Adipocyte (in vitro differentiated cells): ENCODE results near the gene HUS1B.
"Not testable (repeated sequence)": the region's sequence is repeated elsewhere in the genome, so short reads cannot be mapped to it uniquely, and the experiment has no call there.

Source experiments
- DNase-seq: peaks from one replicate; pipeline ENCODE4 v3.0.0-alpha.2; 2015; ENCODE audit warnings: low read depth
- H3K27me3 ChIP-seq: replicated peaks from 2 replicates; pipeline ENCODE4 v1.7.0; 2013; ENCODE audit warnings: mild to moderate bottlenecking, low read length, moderate library complexity; ENCODE audit not compliant: control insufficient read depth, insufficient read depth
- H3K36me3 ChIP-seq: 2 replicates; pipeline ENCODE4 v1.7.0; 2013; ENCODE audit warnings: low read length, mild to moderate bottlenecking, moderate library complexity; ENCODE audit not compliant: control insufficient read depth, insufficient read depth, severe bottlenecking
- H3K4me1 ChIP-seq: 2 replicates; pipeline ENCODE4 v1.7.0; 2013; ENCODE audit warnings: mild to moderate bottlenecking, low read length, moderate library complexity; ENCODE audit not compliant: control insufficient read depth, insufficient read depth
- H3K4me3 ChIP-seq: 2 replicates; pipeline ENCODE4 v1.7.0; 2013; ENCODE audit warnings: mild to moderate bottlenecking, low read length, moderate library complexity
- H3K9ac ChIP-seq: 2 replicates; pipeline ENCODE4 v1.7.0; 2013; ENCODE audit warnings: mild to moderate bottlenecking, low read length, moderate library complexity
- H3K9me3 ChIP-seq: 2 replicates; pipeline ENCODE4 v1.7.0; 2013; ENCODE audit warnings: mild to moderate bottlenecking, low read length, moderate library complexity; ENCODE audit not compliant: control insufficient read depth

Gene HUS1B

GRCh38 chr6:677919-678318 lies 21.0 kb upstream of the HUS1B start:
- H3K9me3 ChIP-seq, result no peaks in the 10 kb centered on the region
- H3K9ac ChIP-seq, result peak overlapping the region; percentile 66
- peaks cover 17% of the 10 kb centered on the region for H3K4me1 ChIP-seq
- no peaks in the 10 kb centered on the region for H3K27me3 ChIP-seq
- no peaks in the 10 kb centered on the region for H3K36me3 ChIP-seq
- H3K4me3 ChIP-seq, result no peak overlapping the region
- no peak for DNase-seq

DNA sequence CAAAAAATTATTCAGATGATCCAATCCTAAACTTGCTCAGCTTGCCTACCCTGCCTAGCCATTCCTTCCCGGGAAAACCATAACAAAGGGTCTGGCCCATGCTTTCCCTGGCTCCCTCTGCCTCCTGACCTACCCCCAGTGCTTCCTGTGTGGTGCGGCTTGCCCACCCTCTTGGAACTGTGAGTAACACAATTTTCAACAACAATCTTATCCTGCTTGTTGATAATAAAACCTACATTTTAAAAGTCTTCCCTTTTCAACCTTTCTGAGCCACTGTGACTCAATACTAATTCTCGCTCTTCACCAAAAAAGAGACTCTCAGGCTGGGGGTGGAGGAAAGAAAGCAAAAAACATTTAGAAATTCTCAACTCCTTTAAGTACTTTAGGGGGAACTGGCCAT lies 18.1 kb upstream of the HUS1B start:
- Histone ChIP-seq H3K4me1 (peaks cover 6% of the 10 kb centered on the region), H3K27me3 (no peaks in the 10 kb centered on the region), H3K36me3 (no peaks in the 10 kb centered on the region), H3K9ac (no peak overlapping the region), H3K4me3 (no peak overlapping the region), H3K9me3 (no peaks in the 10 kb centered on the region)
- DNase-seq, result no peak

DNA sequence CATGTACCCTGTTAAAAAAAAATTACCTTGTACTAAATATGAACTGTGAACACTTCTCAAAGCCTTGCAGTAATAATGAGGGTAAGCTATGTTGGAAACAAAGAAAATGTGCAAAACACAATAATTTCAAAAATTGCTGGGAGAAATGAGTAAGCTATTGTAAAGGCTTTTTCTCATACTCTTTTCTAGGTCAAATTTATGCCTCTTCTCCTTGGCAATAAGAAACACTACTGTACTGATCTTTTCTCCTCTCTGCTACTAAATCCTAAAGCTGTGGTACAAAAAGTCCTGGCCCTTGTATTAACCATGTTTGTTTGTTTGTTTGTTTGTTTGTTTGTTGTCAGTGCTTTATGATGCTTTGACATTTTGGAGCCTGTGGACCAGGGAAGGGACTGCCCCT lies 17.5 kb upstream of the HUS1B start:
- Histone ChIP-seq H3K4me3 (no peak overlapping the region), H3K9me3 (no peaks in the 10 kb centered on the region), H3K9ac (no peak overlapping the region), H3K4me1 (peaks cover 6% of the 10 kb centered on the region), H3K27me3 (no peaks in the 10 kb centered on the region), H3K36me3 (no peaks in the 10 kb centered on the region)
- no peak for DNase-seq

DNA sequence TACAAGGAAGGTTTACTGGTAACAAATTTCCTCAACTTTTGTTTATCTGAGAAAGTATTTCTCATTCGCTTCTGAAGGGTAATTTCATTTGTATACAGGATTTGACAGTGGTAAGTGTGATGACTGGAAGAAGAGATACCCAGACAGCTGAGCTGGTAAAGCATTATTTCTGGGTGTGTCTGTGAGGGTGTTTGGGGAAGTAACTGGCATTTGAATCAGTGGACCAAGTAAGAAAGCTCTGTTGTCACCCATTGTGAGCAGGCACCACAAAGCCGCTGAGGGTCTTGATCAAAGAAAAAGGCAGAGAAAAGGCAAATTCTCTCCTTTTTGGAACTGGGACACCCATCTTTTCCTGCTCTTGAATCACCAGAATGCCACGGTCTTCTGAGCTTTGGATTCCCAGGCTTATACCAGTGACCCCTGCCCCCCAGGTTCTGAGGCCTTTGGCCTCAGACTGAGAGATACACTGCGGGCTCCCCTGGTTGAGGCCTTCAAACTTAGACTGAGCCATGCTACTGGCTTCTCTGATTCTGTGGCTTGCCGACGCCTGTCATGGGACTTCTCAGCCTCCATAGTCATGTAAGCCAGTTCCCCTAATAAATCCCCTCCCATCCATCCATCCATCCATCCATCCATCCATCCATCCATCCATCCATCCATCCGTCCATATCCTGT lies 10.5 kb upstream of the HUS1B start:
- Histone ChIP-seq H3K9me3 (no peaks in the 10 kb centered on the region), H3K4me1 (no peaks in the 10 kb centered on the region), H3K27me3 (no peaks in the 10 kb centered on the region), H3K36me3 (no peaks in the 10 kb centered on the region), H3K9ac (no peak overlapping the region), H3K4me3 (no peak overlapping the region)
- DNase-seq, result no peak

DNA sequence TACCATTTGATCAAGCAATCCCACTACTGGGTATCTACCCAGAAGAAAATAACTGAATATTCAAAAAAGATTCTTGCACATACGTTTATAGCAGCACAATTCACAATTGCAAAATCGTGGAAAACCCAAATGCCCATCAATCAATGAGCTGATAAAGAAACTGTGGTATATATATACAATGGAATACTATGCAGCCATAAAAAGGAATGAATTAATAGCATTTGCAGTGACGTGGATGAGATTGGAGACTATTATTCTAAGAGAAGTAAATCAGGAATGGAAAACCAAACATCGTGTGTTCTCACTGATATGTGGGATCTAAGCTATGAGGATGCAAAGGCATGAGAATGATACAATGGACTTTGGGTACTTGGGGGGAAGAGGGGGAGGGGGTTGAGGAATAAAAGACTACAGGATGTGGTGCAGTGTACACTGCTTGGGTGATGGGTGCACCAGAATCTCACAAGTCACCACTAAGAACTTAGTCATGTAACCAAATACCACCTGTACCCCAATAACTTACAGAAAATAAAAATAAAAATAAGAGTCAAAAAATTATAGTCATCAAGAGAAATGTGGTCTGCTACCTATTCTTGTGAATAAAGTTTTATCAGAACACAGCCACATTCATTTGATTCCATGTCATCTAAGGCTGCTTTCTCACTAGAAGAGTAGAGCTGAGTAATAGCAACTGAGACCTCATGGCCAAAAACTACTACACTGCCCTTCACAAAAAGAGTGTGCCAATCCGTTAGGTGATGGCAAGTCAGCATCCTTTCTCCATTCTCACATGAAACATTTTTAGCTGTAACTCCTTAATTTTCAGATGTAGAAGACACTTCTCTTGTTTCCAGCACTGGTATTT lies 8.7 kb upstream of the HUS1B start:
- no peak for DNase-seq
- Histone ChIP-seq H3K27me3 (no peaks in the 10 kb centered on the region), H3K9me3 (no peaks in the 10 kb centered on the region), H3K9ac (no peak overlapping the region), H3K4me1 (no peaks in the 10 kb centered on the region), H3K4me3 (no peak overlapping the region), H3K36me3 (no peaks in the 10 kb centered on the region)

DNA sequence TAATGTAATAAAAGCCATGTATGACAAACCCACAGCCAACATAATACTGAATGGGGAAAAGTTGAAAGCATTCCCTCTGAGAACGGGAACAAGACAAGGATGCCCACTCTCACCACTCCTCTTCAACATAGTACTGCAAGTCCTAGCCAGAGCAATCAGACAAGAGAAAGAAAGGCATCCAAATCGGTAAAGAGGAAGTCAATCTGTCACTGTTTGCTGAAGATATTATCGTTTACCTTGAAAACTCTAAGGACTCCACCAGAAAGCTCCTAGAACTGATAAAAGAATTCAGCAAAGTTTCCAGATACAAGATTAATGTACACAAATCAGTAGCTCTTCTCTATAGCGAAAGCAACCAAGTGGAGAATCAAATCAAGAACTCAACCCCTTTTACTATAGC lies 6.9 kb upstream of the HUS1B start:
- H3K4me1 ChIP-seq, H3K9ac ChIP-seq, H3K27me3 ChIP-seq, H3K4me3 ChIP-seq, H3K36me3 ChIP-seq, DNase-seq, H3K9me3 ChIP-seq: not testable (repeated sequence)

GRCh38 chr6:659716-660581 lies 3.0 kb upstream of the HUS1B start:
- Histone ChIP-seq H3K4me3 (no peak overlapping the region), H3K27me3 (no peaks in the 10 kb centered on the region), H3K4me1 (peaks cover 22% of the 10 kb centered on the region), H3K36me3 (no peaks in the 10 kb centered on the region), H3K9ac (no peak overlapping the region), H3K9me3 (no peaks in the 10 kb centered on the region)
- DNase-seq, result no peak

DNA sequence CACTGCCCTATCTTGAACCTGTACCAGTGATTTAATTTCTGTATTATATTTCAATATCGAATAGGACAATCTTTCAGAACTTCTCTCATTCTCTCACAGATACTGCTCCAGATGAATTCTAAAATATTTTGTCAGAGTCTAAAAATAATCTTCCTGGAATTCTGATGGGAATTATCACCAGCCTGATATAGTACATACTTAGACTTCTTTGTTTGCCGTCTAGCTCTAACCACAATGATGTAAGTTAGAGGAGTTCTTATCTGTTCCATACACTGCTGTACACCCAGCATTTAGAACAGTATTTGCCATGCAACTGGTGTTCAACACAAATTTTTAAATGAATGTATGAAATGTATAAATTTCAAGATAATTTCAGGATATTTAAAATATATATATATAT lies 1.3 kb upstream of the HUS1B start:
- H3K4me1 ChIP-seq, result peaks cover 22% of the 10 kb centered on the region
- H3K9ac ChIP-seq, result peak overlapping the region; percentile 39
- H3K9me3 ChIP-seq, result no peaks in the 10 kb centered on the region
- no peaks in the 10 kb centered on the region for H3K27me3 ChIP-seq
- DNase-seq, result peak; percentile 61
- no peaks in the 10 kb centered on the region for H3K36me3 ChIP-seq
- H3K4me3 ChIP-seq, result peak overlapping the region; percentile 47

GRCh38 chr6:657743-658142 lies 843 bp upstream of the HUS1B start:
- no peak for DNase-seq

GRCh38 chr6:654136-654535 lies 2.8 kb downstream of the HUS1B start:
- Histone ChIP-seq H3K4me1 (peaks cover 20% of the 10 kb centered on the region), H3K27me3 (no peaks in the 10 kb centered on the region), H3K9ac (no peak overlapping the region), H3K4me3 (no peak overlapping the region), H3K36me3 (no peaks in the 10 kb centered on the region), H3K9me3 (no peaks in the 10 kb centered on the region)
- DNase-seq, result no peak

More at GRCh38 chr6:657743-658142, 843 bp upstream of the HUS1B start:
- Histone ChIP-seq H3K9me3 (no peaks in the 10 kb centered on the region), H3K9ac (peak overlapping the region; percentile 39), H3K27me3 (no peaks in the 10 kb centered on the region), H3K36me3 (no peaks in the 10 kb centered on the region), H3K4me3 (peak overlapping the region; percentile 47), H3K4me1 (peaks cover 22% of the 10 kb centered on the region)

- no peaks in the 10 kb centered on the region for H3K36me3 ChIP-seq
- H3K4me1 ChIP-seq, result peaks cover 9% of the 10 kb centered on the region
- H3K9ac ChIP-seq, result no peak overlapping the region
- no peak for DNase-seq
- H3K27me3 ChIP-seq, result no peaks in the 10 kb centered on the region
- no peak overlapping the region for H3K4me3 ChIP-seq
- no peaks in the 10 kb centered on the region for H3K9me3 ChIP-seq
These were observed 4.0 kb downstream of the HUS1B start for GRCh38 chr6:652865-653264.
